Lung (tissue), 12 donors: ENCODE measurements around the gene UBE2G2. TPM values are rescaled to one million over a fixed set of nuclear protein-coding genes. Genes with fewer than 3 reads are reported as not detected.

ENCODE experiments used
- ATAC-seq: fragments of 200-7000 bp; cut with Tn5 transposase; one replicate; pipeline ENCODE4 v1.9.1; 2020; ENCODE audit warnings: moderate number of reproducible peaks; ENCODE audit not compliant: insufficient read depth, low FRiP score
- DNase-seq, 3 donors: peaks; one replicate each; pipeline ENCODE4 v3.0.0-alpha.2; 2013 to 2017
- H3K27ac ChIP-seq, 2 donors: one replicate each; pipeline ENCODE4 v1.5.1; 2013; ENCODE audit warnings: mild to moderate bottlenecking in 2 of 2, moderate library complexity in 2 of 2, control low read depth in 1 of 2, inconsistent platforms in 1 of 2, low read depth in 1 of 2, low read length in 1 of 2
- H3K27me3 ChIP-seq, 3 donors: one replicate each; pipeline ENCODE4 v1.5.1; 2013; ENCODE audit warnings: low read length in 2 of 3; ENCODE audit not compliant: control insufficient read depth in 3 of 3, insufficient read depth in 3 of 3
- H3K36me3 ChIP-seq, 4 donors: one replicate each; pipeline ENCODE4 v1.5.1; 2013; ENCODE audit warnings: low read length in 4 of 4, mild to moderate bottlenecking in 1 of 4, moderate library complexity in 1 of 4; ENCODE audit not compliant: control insufficient read depth in 4 of 4, insufficient read depth in 4 of 4
- H3K4me1 ChIP-seq, 5 donors: one replicate each; pipeline ENCODE4 v1.5.1; 2013; ENCODE audit warnings: low read length in 5 of 5, mild to moderate bottlenecking in 2 of 5, moderate library complexity in 1 of 5; ENCODE audit not compliant: control insufficient read depth in 5 of 5, insufficient read depth in 5 of 5
- H3K4me3 ChIP-seq: one replicate; pipeline ENCODE4 v1.5.1; 2013; ENCODE audit warnings: mild to moderate bottlenecking, control low read depth, moderate library complexity
- H3K9ac ChIP-seq, 2 donors: one replicate each; pipeline ENCODE4 v1.5.1; 2013; ENCODE audit warnings: low read length in 2 of 2, control low read depth in 1 of 2; ENCODE audit not compliant: insufficient read depth in 1 of 2
- H3K9me3 ChIP-seq, 4 donors: one replicate each; pipeline ENCODE4 v1.5.1; 2013; ENCODE audit warnings: low read length in 3 of 4, mild to moderate bottlenecking in 1 of 4, moderate library complexity in 1 of 4; ENCODE audit not compliant: control insufficient read depth in 4 of 4, insufficient read depth in 3 of 4
- WGBS, 2 donors: extraction: QIAGEN DNeasy Blood & Tissue Kit; methylation state at CpG; one replicate each; pipeline ENCODE4 v1.1.7; 2013; 5-methylcytosine and 5-hydroxymethylcytosine counted together
- polyA plus RNA-seq, 2 donors: library from polyadenylated mRNA; stranded (reverse); fragments of 200-250 nt; gene quantifications; one replicate each; pipeline ENCODE4 v1.2.1, GENCODE V29; 2013
- total RNA-seq, 2 donors: library from RNA; depleted of rRNA in 1 of 2; stranded (reverse); fragments of >200 nt in 1 of 2; gene quantifications; one replicate each; pipeline ENCODE4 v1.2.1, GENCODE V29; 2014 to 2021
- TF ChIP-seq, protein P1 (sequence below): IDR thresholded peaks from 2 replicates; pipeline ENCODE4 v1.5.1; 2012; ENCODE audit warnings: mild to moderate bottlenecking; ENCODE audit errors: control extremely low read depth, extremely low read depth
- donor health status: control.
- donor health status: control.
- donor health status: Bipolar disorder and iron deficiency.
- donor health status: healthy.
- donor health status: DM: yes; HTN: yes; CAD: no.

UBE2G2 gene
- total and polyA plus RNA-seq, 4 donors, result 35.6 to 93.2 (median 67.5) TPM

DNA sequence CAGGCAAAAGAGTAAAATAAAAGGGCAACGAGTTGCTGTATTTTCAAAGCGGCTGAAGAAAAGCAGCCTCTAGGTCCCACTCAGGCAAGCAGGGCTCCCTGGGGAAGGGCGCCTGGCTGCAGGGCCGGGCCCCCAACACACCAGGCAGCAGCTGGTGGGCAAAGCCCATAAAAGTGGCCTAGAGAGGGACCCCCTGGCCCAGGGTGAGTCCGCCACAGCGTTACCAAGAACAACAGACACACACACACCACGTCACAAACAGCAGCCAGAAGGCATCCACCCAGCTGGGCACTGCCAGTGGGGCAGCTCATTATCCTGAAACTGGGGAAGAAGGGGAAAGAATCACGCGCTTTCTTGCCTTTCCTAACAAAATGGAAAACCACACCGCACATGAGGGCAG is 11.5 kb upstream of the UBE2G2 start:
- H3K4me3 ChIP-seq, result no peak overlapping the region
- TF ChIP-seq, protein P1, sequence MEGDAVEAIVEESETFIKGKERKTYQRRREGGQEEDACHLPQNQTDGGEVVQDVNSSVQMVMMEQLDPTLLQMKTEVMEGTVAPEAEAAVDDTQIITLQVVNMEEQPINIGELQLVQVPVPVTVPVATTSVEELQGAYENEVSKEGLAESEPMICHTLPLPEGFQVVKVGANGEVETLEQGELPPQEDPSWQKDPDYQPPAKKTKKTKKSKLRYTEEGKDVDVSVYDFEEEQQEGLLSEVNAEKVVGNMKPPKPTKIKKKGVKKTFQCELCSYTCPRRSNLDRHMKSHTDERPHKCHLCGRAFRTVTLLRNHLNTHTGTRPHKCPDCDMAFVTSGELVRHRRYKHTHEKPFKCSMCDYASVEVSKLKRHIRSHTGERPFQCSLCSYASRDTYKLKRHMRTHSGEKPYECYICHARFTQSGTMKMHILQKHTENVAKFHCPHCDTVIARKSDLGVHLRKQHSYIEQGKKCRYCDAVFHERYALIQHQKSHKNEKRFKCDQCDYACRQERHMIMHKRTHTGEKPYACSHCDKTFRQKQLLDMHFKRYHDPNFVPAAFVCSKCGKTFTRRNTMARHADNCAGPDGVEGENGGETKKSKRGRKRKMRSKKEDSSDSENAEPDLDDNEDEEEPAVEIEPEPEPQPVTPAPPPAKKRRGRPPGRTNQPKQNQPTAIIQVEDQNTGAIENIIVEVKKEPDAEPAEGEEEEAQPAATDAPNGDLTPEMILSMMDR, result no peak
- no peak overlapping the region for H3K9ac ChIP-seq
- WGBS, 2 donors, result 92 to 96% methylated on average over 10 of the region's 10 CpGs
- DNase-seq, result no peak
- H3K36me3 ChIP-seq, result peaks cover 4 to 33% (median 21%) of the 10 kb centered on the region in 4 donors
- no peak for ATAC-seq
- H3K27ac ChIP-seq, result no peak overlapping the region
- H3K4me1 ChIP-seq, result peaks cover 0 to 7% (median 5%) of the 10 kb centered on the region in 5 donors
- no peaks in the 10 kb centered on the region for H3K27me3 ChIP-seq
- H3K9me3 ChIP-seq, result no peaks in the 10 kb centered on the region

DNA sequence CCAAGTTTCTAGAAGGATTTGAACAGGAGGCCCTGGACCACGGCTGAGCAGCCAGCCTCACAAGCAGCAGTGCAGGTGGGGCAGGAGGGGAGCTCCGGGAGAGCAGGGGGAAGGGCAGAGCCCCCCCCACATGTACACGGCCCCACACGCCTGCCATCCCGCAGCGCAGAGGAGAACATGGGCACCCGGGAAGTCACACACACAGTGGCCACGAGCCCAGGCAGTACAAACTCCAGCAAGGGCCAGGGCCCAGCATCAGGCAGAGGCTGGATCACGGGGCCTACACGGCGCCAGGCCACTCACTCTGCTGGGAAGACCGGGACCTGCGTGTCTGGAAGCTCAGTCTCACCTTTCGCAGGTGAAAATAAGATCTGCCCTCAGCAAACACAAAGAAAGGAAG is 11.0 kb upstream of the UBE2G2 start:
- Histone ChIP-seq H3K9me3 (no peaks in the 10 kb centered on the region), H3K36me3 (peaks cover 5 to 34% (median 24%) of the 10 kb centered on the region in 4 donors), H3K4me1 (peaks cover 0 to 7% (median 5%) of the 10 kb centered on the region in 5 donors), H3K4me3 (no peak overlapping the region), H3K27ac (no peak overlapping the region), H3K27me3 (no peaks in the 10 kb centered on the region), H3K9ac (no peak overlapping the region)
- ATAC-seq (no peak), DNase-seq (no peak)
- TF ChIP-seq, protein P1, result no peak
- 85 to 90% methylated on average over 14 of the region's 14 CpGs for WGBS, 2 donors

DNA sequence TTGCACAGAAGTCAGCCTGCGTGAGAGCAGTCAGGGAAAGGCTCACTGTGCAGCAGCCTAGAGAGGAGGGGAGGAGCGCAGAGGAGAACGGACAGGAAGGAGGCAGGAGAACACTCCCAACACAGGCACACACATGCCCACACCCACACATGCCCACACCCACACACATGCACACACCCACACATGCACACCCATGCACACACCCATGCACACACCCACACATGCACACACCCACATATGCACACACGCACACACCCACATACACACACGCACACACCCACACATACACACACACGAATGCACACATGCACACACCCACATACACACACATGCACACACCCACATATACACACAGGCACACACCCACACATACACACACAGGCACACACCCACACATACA is 9.2 kb upstream of the UBE2G2 start:
- Histone ChIP-seq H3K4me1 (no peaks in the 10 kb centered on the region), H3K27ac (no peak overlapping the region), H3K27me3 (no peaks in the 10 kb centered on the region), H3K36me3 (peaks cover 8 to 45% (median 31%) of the 10 kb centered on the region in 4 donors), H3K9ac (no peak overlapping the region), H3K4me3 (no peak overlapping the region), H3K9me3 (no peaks in the 10 kb centered on the region)
- TF ChIP-seq, protein P1, result no peak
- DNase-seq (no peak), ATAC-seq (no peak)
- WGBS, 2 donors, result 84 to 91% methylated on average over 6 of the region's 6 CpGs

DNA sequence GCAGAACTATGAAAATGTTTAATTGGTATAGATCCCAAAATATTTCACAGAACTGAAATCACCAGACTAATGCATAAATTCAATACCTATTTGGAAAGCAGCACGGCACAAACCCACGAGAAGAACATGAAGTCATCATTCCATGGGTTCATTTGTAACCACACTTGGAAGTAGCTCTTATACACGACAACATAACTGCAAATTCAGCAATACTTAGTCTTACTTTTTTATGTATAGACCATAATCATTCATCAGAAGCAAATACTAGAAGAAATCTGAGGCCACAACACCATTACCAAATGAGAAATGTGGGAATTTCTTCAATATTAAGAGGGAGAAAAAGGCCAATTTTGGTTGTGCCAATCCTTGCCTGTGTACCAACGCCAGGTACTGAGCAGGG is 4.2 kb upstream of the UBE2G2 start:
- H3K9me3 ChIP-seq, result no peaks in the 10 kb centered on the region
- H3K27ac ChIP-seq, result no peak overlapping the region
- 89 to 95% methylated on average over 4 of the region's 4 CpGs for WGBS, 2 donors
- no peak for ATAC-seq
- DNase-seq, result no peak
- H3K4me3 ChIP-seq, result no peak overlapping the region
- TF ChIP-seq, protein P1, result no peak
- no peak overlapping the region for H3K9ac ChIP-seq
- peaks cover 8 to 42% (median 30%) of the 10 kb centered on the region in 4 donors for H3K36me3 ChIP-seq
- peaks cover 0 to 11% (median 6%) of the 10 kb centered on the region in 5 donors for H3K4me1 ChIP-seq
- no peaks in the 10 kb centered on the region for H3K27me3 ChIP-seq
